ENCODE results near the gene SEC14L6.
"Not testable (repeated sequence)": the region's sequence is repeated elsewhere in the genome, so short reads cannot be mapped to it uniquely, and the experiment has no call there.

- not testable (repeated sequence) for TF ChIP-seq CTCF (IDR thresholded peaks at IDR 0.05; ENCODE audit: low read depth, low read length, poor library complexity, severe bottlenecking); EZH2phosphoT487 (IDR thresholded peaks at IDR 0.05; ENCODE audit: borderline replicate concordance, low read length)
Measured at GRCh38 chr22:30551813-30552212, 5.3 kb upstream of the SEC14L6 start.

Measured in DOHH2 (cell line).